ENCODE measurements around the gene SPATA1. TPM values are rescaled to one million over a fixed set of nuclear protein-coding genes. Genes with fewer than 3 reads are reported as not detected.
"Not testable (repeated sequence)": the region's sequence is repeated elsewhere in the genome, so short reads cannot be mapped to it uniquely, and the experiment has no call there.

SPATA1 gene
- total RNA-seq, 1 experiment from 2014 or later: 0.52 TPM

DNA sequence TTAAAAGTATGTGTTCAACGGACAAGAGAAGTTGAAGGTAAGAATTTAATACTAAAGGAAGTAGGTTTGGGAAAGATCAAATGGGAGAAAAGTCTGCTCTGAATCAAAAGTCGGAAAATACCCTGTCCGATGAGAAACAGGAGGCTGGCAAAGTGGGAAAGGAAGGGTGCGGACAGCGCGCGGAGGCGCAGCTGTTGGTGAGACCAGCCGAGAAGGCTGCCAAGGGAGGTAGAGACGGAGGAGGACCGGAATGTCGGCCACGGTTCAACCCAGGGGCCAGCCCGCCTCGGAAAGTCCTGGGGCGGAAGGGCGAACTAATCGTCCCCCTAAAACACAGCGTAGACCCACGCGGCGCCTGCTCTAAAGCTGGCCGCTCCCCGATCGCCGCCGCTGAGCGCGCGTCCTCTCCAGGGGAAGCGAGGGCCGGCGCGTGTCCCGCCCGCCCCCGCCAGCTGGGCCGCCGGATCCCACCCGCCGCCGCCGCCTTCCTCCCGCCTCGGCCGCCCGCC lies 639 bp upstream of the SPATA1 start:
- DNase-seq: no peak
- intact Hi-C loops (cut with micrococcal nuclease; ENCODE audit: unreplicated experiment): loop anchor here (2.0 to 5.0 kb wide), 2 partner anchors 67 to 115 kb away; partner anchors contain the start of gene CTBS
- Mint-ChIP-seq H3K4me3 (ENCODE audit: low read depth, unreplicated experiment) (peak overlapping the region; percentile 89), H3K4me1 (ENCODE audit: low read depth, unreplicated experiment) (peaks cover 27% of the 10 kb centered on the region), H3K36me3 (ENCODE audit: insufficient read depth, unreplicated experiment) (peaks cover 49% of the 10 kb centered on the region), H3K27me3 (ENCODE audit: unreplicated experiment) (no peaks in the 10 kb centered on the region), H3K27ac (ENCODE audit: unreplicated experiment) (peak overlapping the region; percentile 87), H3K9me3 (ENCODE audit: low read depth, unreplicated experiment) (no peaks in the 10 kb centered on the region)
- TF ChIP-seq, protein P1, sequence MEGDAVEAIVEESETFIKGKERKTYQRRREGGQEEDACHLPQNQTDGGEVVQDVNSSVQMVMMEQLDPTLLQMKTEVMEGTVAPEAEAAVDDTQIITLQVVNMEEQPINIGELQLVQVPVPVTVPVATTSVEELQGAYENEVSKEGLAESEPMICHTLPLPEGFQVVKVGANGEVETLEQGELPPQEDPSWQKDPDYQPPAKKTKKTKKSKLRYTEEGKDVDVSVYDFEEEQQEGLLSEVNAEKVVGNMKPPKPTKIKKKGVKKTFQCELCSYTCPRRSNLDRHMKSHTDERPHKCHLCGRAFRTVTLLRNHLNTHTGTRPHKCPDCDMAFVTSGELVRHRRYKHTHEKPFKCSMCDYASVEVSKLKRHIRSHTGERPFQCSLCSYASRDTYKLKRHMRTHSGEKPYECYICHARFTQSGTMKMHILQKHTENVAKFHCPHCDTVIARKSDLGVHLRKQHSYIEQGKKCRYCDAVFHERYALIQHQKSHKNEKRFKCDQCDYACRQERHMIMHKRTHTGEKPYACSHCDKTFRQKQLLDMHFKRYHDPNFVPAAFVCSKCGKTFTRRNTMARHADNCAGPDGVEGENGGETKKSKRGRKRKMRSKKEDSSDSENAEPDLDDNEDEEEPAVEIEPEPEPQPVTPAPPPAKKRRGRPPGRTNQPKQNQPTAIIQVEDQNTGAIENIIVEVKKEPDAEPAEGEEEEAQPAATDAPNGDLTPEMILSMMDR (IDR thresholded peaks at IDR 0.05; ENCODE audit: unreplicated experiment): no peak
- CTCF ChIA-PET: interaction anchor here (0.6 to 1.1 kb wide), 7 partner anchors 24 to 277 kb away, joined by 3 to 4 read pairs (median 3); partner anchors contain the start of gene CTBS
- no TSS peak for BruUV-seq (replicated peaks)

- TF ChIP-seq, protein P1 (IDR thresholded peaks at IDR 0.05; ENCODE audit: unreplicated experiment): no peak
- Mint-ChIP-seq H3K4me3 (ENCODE audit: low read depth, unreplicated experiment) (peak overlapping the region; percentile 89), H3K27me3 (ENCODE audit: unreplicated experiment) (no peaks in the 10 kb centered on the region), H3K9me3 (ENCODE audit: low read depth, unreplicated experiment) (no peaks in the 10 kb centered on the region), H3K4me1 (ENCODE audit: low read depth, unreplicated experiment) (peaks cover 17% of the 10 kb centered on the region), H3K27ac (ENCODE audit: unreplicated experiment) (peak overlapping the region; percentile 87), H3K36me3 (ENCODE audit: insufficient read depth, unreplicated experiment) (peaks cover 35% of the 10 kb centered on the region)
- intact Hi-C loops (cut with micrococcal nuclease; ENCODE audit: unreplicated experiment): loop anchor here (2.0 to 5.0 kb wide), 2 partner anchors 65 to 114 kb away; partner anchors contain the start of gene CTBS
- BruUV-seq (replicated peaks): TSS peak; percentile 82
- no peak for DNase-seq
- CTCF ChIA-PET: interaction anchor here (0.7 to 1.1 kb wide), 2 partner anchors 67 to 381 kb away, joined by 3 to 4 read pairs; partner anchors contain the start of gene CTBS
Observed at GRCh38 chr1:84506729-84507453, 705 bp downstream of the SPATA1 start.

- H3K9me3 Mint-ChIP-seq (ENCODE audit: low read depth, unreplicated experiment); H3K27me3 Mint-ChIP-seq (ENCODE audit: unreplicated experiment); CTCF ChIA-PET; H3K27ac Mint-ChIP-seq (ENCODE audit: unreplicated experiment); DNase-seq; BruUV-seq (replicated peaks): not testable (repeated sequence)
- H3K4me1 Mint-ChIP-seq (ENCODE audit: low read depth, unreplicated experiment): peaks cover 17% of the 10 kb centered on the region
- intact Hi-C loops (cut with micrococcal nuclease; ENCODE audit: unreplicated experiment): loop anchor here (2.0 to 5.0 kb wide), 2 partner anchors 64 to 113 kb away; partner anchors contain the start of gene CTBS
- peak overlapping the region; percentile 89 for H3K4me3 Mint-ChIP-seq (ENCODE audit: low read depth, unreplicated experiment)
- peaks cover 35% of the 10 kb centered on the region for H3K36me3 Mint-ChIP-seq (ENCODE audit: insufficient read depth, unreplicated experiment)
Observed at GRCh38 chr1:84507887-84508286, 1.7 kb downstream of the SPATA1 start.

GRCh38 chr1:84508510-84508909 lies 2.3 kb downstream of the SPATA1 start:
- Mint-ChIP-seq H3K27ac (ENCODE audit: unreplicated experiment) (no peak overlapping the region), H3K9me3 (ENCODE audit: low read depth, unreplicated experiment) (no peaks in the 10 kb centered on the region), H3K4me1 (ENCODE audit: low read depth, unreplicated experiment) (peaks cover 10% of the 10 kb centered on the region), H3K36me3 (ENCODE audit: insufficient read depth, unreplicated experiment) (peaks cover 30% of the 10 kb centered on the region), H3K4me3 (ENCODE audit: low read depth, unreplicated experiment) (no peak overlapping the region), H3K27me3 (ENCODE audit: unreplicated experiment) (no peaks in the 10 kb centered on the region)
- no peak for DNase-seq
- BruUV-seq (replicated peaks): no TSS peak
- TF ChIP-seq, protein P1 (IDR thresholded peaks at IDR 0.05; ENCODE audit: unreplicated experiment): no peak
- CTCF ChIA-PET: interaction anchor here (0.7 kb wide), 1 partner anchor 85 kb away, joined by 3 read pairs; no protein-coding TSS in a partner anchor
- intact Hi-C loops (cut with micrococcal nuclease; ENCODE audit: unreplicated experiment): loop anchor here (5.0 kb wide), 1 partner anchor 64 kb away; the partner anchor contains the start of gene CTBS
